Transverse colon (tissue), 4 donors: Measurements from ENCODE around the gene VTI1A. TPM values are rescaled to one million over a fixed set of nuclear protein-coding genes. Genes with fewer than 3 reads are reported as not detected.
"Not testable (repeated sequence)": the region's sequence is repeated elsewhere in the genome, so short reads cannot be mapped to it uniquely, and the experiment has no call there.

Source experiments
- DNase-seq: peaks from one replicate; pipeline ENCODE4 v3.0.0-alpha.2; 2019
- H3K27ac ChIP-seq, 4 donors: fragments of 200-600 bp; sonication (generic); 2 replicates each; pipeline ENCODE4 v1.5.1; 2016 to 2018; ENCODE audit warnings: inconsistent platforms in 4 of 4
- H3K27me3 ChIP-seq: fragments of 200-600 bp; sonication (generic); 2 replicates; pipeline ENCODE4 v1.5.1; 2017; ENCODE audit warnings: inconsistent platforms
- H3K36me3 ChIP-seq, 4 donors: fragments of 200-600 bp; sonication (generic); 2 replicates each; pipeline ENCODE4 v1.5.1; 2017 to 2019; ENCODE audit warnings: inconsistent platforms in 4 of 4
- H3K4me1 ChIP-seq, 4 donors: fragments of 200-600 bp; sonication (generic); 2 replicates each; pipeline ENCODE4 v1.5.1; 2017 to 2020; ENCODE audit warnings: inconsistent platforms in 4 of 4
- H3K4me3 ChIP-seq, 4 donors: fragments of 200-600 bp; sonication (generic); 1 replicate in 1 of 4; 2 replicates in 3 of 4; pipeline versions ENCODE4 v1.5.1 to v1.6.1; 2017 to 2019; ENCODE audit warnings: inconsistent platforms in 4 of 4
- H3K9me3 ChIP-seq, 2 donors: fragments of 200-600 bp; sonication (generic); 2 replicates each; pipeline ENCODE4 v1.5.1; 2017 to 2019; ENCODE audit warnings: inconsistent platforms in 2 of 2
- CTCF ChIP-seq, 5 experiments: fragments of 200-600 bp in 3 of 5; fragments of 450-650 bp in 2 of 5; sonication (generic) in 3 of 5; IDR thresholded peaks; 1 replicate in 2 of 5; 2 replicates in 3 of 5; pipeline ENCODE4 v1.5.1; 2016 to 2017; ENCODE audit warnings: antibody characterized with exemption in 5 of 5, inconsistent platforms in 3 of 5, mild to moderate bottlenecking in 2 of 5, moderate library complexity in 1 of 5
- EP300 ChIP-seq: sonication (generic); formaldehyde crosslinking; IDR thresholded peaks from one replicate; pipeline ENCODE4 v1.6.1; 2017; ENCODE audit warnings: antibody characterized with exemption, low read depth
- POLR2A ChIP-seq: fragments of 450-650 bp; IDR thresholded peaks from one replicate; pipeline ENCODE4 v1.6.1; 2016; ENCODE audit warnings: antibody characterized with exemption, mild to moderate bottlenecking, moderate library complexity
- POLR2AphosphoS5 ChIP-seq, 3 donors: sonication (generic); formaldehyde crosslinking; IDR thresholded peaks; one replicate each; pipeline ENCODE4 v1.6.1; 2016; ENCODE audit warnings: antibody characterized with exemption in 3 of 3
- WGBS, 2 donors: methylation state at CpG; one replicate each; pipeline ENCODE4 v1.1.5; 2018; ENCODE audit warnings: low coverage in 1 of 2; 5-methylcytosine and 5-hydroxymethylcytosine counted together
- in situ Hi-C, 4 donors: fragments of 200-750 bp; cut with MboI; loops; one replicate each; pipeline versions ENCODE4 v1.15.0 to v1.15.1; 2017; ENCODE audit warnings: low sequenced_read_pairs in 3 of 4, low pct_ligation_motif_present in 1 of 4, low pct_unique_long_range_greater_than_20kb in 1 of 4
- intact Hi-C: fragments of 100-400 bp; cut with DNase I; formaldehyde crosslinking; loops from one replicate; pipeline ENCODE4 v1.15.1; 2023; ENCODE audit warnings: low total_unique reads
- total RNA-seq, 4 donors: library from RNA; depleted of rRNA; stranded (reverse); fragments of >200 nt; gene quantifications; one replicate each; pipeline ENCODE4 v1.1.0, GENCODE V29; 2016

VTI1A gene
- total RNA-seq, 4 donors from 2014 or later: 65.8 to 211 (median 149) TPM

GRCh38 chr10:112588225-112588990, 141.4 kb downstream of the VTI1A start:
- Histone ChIP-seq H3K4me3 (no peak overlapping the region), H3K4me1 (peaks cover 0 to 11% (median 3%) of the 10 kb centered on the region in 4 donors), H3K9me3 (no peaks in the 10 kb centered on the region), H3K36me3 (no peaks in the 10 kb centered on the region), H3K27me3 (no peaks in the 10 kb centered on the region), H3K27ac (no peak overlapping the region)
- intact Hi-C loops (no loop called here), in situ Hi-C loops (no loop called here)
- no peak for TF ChIP-seq EP300
- no peak for TF ChIP-seq CTCF (IDR thresholded peaks at IDR 0.05)
- TF ChIP-seq POLR2AphosphoS5 (IDR thresholded peaks at IDR 0.05): no peak
- TF ChIP-seq POLR2A: no peak
- DNase-seq: no peak
- 78 to 90% methylated on average over 5 of the region's 5 CpGs for WGBS, 2 donors

- H3K27ac ChIP-seq: no peak overlapping the region
- intact Hi-C loops (no loop called here), in situ Hi-C loops (no loop called here)
- TF ChIP-seq POLR2AphosphoS5 (IDR thresholded peaks at IDR 0.05): no peak
- TF ChIP-seq EP300: no peak
- TF ChIP-seq CTCF (IDR thresholded peaks at IDR 0.05): no peak
- TF ChIP-seq POLR2A: no peak
- no peak for DNase-seq
- peaks cover 0 to 11% (median 3%) of the 10 kb centered on the region in 4 donors for H3K4me1 ChIP-seq
- H3K4me3 ChIP-seq: no peak overlapping the region
- 96 to 100% methylated on average over 6 of the region's 6 CpGs for WGBS, 2 donors
- H3K36me3 ChIP-seq: no peaks in the 10 kb centered on the region
- no peaks in the 10 kb centered on the region for H3K9me3 ChIP-seq
- no peaks in the 10 kb centered on the region for H3K27me3 ChIP-seq
These were observed 142.1 kb downstream of the VTI1A start for GRCh38 chr10:112589081-112589480.

- H3K36me3 ChIP-seq, H3K4me1 ChIP-seq, DNase-seq, H3K27ac ChIP-seq, intact Hi-C loops, H3K9me3 ChIP-seq, H3K27me3 ChIP-seq, in situ Hi-C loops, H3K4me3 ChIP-seq: not testable (repeated sequence)
- 91 to 100% methylated on average over 3 to 7 of the region's 7 CpGs for WGBS, 2 donors
These were observed 143.8 kb downstream of the VTI1A start for GRCh38 chr10:112590786-112591185.

GRCh38 chr10:112593023-112593422, 146.0 kb downstream of the VTI1A start:
- H3K36me3 ChIP-seq: no peaks in the 10 kb centered on the region
- no peak overlapping the region for H3K4me3 ChIP-seq
- no peak overlapping the region for H3K27ac ChIP-seq
- no peaks in the 10 kb centered on the region for H3K4me1 ChIP-seq
- H3K27me3 ChIP-seq: no peaks in the 10 kb centered on the region
- DNase-seq: no peak
- no peaks in the 10 kb centered on the region for H3K9me3 ChIP-seq
- WGBS, 2 donors: 85 to 96% methylated on average over 4 to 5 of the region's 5 CpGs
- no peak for TF ChIP-seq POLR2AphosphoS5 (IDR thresholded peaks at IDR 0.05)
- no peak for TF ChIP-seq POLR2A
- no peak for TF ChIP-seq CTCF (IDR thresholded peaks at IDR 0.05)
- TF ChIP-seq EP300: no peak
- in situ Hi-C loops: no loop called here
- intact Hi-C loops: no loop called here
